Prostate gland (tissue), 2 donors: ENCODE data around the gene KIF1B.

Experiments used
- CTCF ChIP-seq, 4 experiments: fragments of 200-600 bp in 2 of 4; fragments of 450-650 bp in 2 of 4; sonication (generic) in 2 of 4; IDR thresholded peaks; 1 replicate in 3 of 4; 2 replicates in 1 of 4; pipeline ENCODE4 v1.5.1; 2016 to 2019; ENCODE audit warnings: antibody characterized with exemption in 4 of 4, mild to moderate bottlenecking in 2 of 4, moderate library complexity in 2 of 4
- POLR2A ChIP-seq: fragments of 450-650 bp; IDR thresholded peaks from one replicate; pipeline ENCODE4 v1.6.1; 2016; ENCODE audit warnings: antibody characterized with exemption, mild to moderate bottlenecking

GRCh38 chr1:10316752-10317151 is 106.4 kb downstream of the KIF1B start:
- TF ChIP-seq POLR2A (no peak), CTCF (IDR thresholded peaks at IDR 0.05) (no peak)
